ENCODE results near the gene SEC63. TPM values are rescaled to one million over a fixed set of nuclear protein-coding genes. Genes with fewer than 3 reads are reported as not detected.
"Not testable (repeated sequence)": the region's sequence is repeated elsewhere in the genome, so short reads cannot be mapped to it uniquely, and the experiment has no call there.

The SEC63 gene
- total and polyA plus RNA-seq, 4 donors: 20.7 to 69.4 (median 27.4) TPM

DNA sequence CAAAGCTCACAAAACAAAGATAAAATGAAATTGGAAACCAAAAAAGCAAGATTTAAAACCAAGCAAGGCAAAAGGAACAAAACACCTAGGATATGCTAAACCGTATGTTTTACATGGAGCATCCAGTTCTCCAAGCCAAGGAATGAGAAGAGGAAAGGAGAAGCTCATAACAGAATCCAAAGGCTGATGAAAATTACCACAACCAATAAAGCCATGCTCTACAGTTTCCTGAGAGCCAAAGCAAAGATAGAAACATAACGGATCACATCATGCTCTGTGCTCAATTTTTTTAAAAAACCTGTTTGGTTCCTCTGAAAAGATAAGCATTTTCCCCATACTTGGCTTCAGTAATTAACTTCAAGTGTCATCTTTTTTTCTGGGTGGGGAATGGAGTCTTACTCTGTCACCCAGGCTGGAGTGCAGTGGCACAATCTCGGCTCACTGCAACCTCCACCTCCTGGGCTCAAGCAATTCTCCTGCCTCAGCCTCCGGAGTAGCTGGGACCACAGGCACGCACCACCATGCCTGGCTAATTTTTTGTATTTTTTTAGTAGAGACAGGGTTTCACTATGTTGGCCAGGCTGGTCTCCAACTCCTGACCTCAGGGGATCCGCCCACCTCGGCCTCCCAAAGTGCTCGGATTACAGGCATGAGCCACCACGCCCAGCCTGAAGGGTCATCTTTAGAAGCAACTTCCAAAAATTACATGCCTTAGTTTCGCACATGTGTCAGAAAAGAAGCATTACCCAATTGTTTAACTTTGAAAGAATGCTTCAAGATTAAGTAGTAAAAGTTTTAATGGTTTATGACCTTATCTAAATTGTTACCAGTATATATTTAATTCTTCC lies 31.1 kb downstream of the SEC63 start:
- H3K4me1 ChIP-seq (ENCODE audit: control insufficient read depth in 4 of 4, insufficient read depth in 4 of 4, low read length in 3 of 4); H3K9me3 ChIP-seq (ENCODE audit: control insufficient read depth in 4 of 4, low read length in 3 of 4); H3K27me3 ChIP-seq (ENCODE audit: control insufficient read depth in 4 of 4, insufficient read depth in 4 of 4, low read length in 3 of 4); H3K9ac ChIP-seq (ENCODE audit: low read depth in 1 of 2, low read length in 2 of 2); H3K27ac ChIP-seq (ENCODE audit: low read depth in 1 of 2, low read length in 2 of 2); DNase-seq (ENCODE audit: low spot score); H3K4me3 ChIP-seq (ENCODE audit: low read depth in 1 of 3, low read length in 3 of 3); H3K36me3 ChIP-seq (ENCODE audit: control insufficient read depth in 4 of 4, insufficient read depth in 3 of 4, low read depth in 1 of 4, low read length in 3 of 4): not testable (repeated sequence)
- WGBS: 86% methylated on average over 10 of the region's 10 CpGs

DNA sequence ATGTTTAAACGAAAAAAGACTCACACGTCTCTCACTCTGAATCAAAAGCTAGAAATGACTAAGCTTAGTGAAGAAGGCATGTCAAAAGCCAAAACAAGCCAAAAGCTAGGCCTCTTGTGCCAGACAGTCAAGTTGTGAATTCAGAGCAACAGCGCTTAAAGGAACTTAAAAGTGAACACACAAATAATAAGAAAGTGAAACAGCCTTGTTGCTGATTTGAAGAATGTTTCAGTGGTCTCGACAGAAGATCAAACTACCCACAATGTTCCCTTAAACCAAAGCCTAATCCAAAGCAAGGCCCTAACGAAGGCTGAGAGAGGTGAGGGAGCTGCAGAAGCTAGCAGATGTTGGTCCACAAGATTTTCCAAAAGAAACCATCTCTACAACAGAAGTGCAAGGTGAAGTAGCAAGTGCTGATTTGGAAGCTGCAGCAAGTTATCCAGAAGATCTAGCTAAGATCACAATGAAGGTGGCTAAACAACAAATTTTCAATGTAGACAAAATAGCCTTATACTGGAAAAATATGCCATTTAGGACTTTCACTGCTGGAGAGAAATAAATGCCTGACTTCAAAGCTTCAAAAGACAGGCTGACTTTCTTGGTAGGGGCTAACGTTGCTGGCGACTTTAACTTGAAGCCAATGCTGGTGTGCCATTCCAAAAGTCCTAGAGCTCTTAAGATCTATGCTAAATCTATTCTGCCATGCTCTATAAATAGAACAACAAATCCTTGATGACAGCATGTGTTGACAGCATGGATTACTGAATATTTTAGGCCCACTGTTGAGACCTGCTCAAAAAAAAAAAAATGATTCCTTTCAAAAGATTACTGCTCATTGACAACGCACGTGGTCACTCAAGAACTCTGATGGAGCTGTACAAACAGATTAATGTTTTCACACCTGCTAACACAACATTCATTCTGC lies 40.3 kb downstream of the SEC63 start:
- H3K27ac ChIP-seq (ENCODE audit: low read depth in 1 of 2, low read length in 2 of 2): no peak overlapping the region
- WGBS: 97% methylated on average over 9 of the region's 9 CpGs
- peaks cover 5 to 30% (median 24%) of the 10 kb centered on the region in 4 donors for H3K36me3 ChIP-seq (ENCODE audit: control insufficient read depth in 4 of 4, insufficient read depth in 3 of 4, low read depth in 1 of 4, low read length in 3 of 4)
- H3K4me1 ChIP-seq (ENCODE audit: control insufficient read depth in 4 of 4, insufficient read depth in 4 of 4, low read length in 3 of 4): no peaks in the 10 kb centered on the region
- H3K9me3 ChIP-seq (ENCODE audit: control insufficient read depth in 4 of 4, low read length in 3 of 4): no peaks in the 10 kb centered on the region
- H3K9ac ChIP-seq (ENCODE audit: low read depth in 1 of 2, low read length in 2 of 2): no peak overlapping the region
- DNase-seq (ENCODE audit: low spot score): no peak
- H3K4me3 ChIP-seq (ENCODE audit: low read depth in 1 of 3, low read length in 3 of 3): no peak overlapping the region
- no peaks in the 10 kb centered on the region for H3K27me3 ChIP-seq (ENCODE audit: control insufficient read depth in 4 of 4, insufficient read depth in 4 of 4, low read length in 3 of 4)
- TF ChIP-seq FOXA1 (IDR thresholded peaks at IDR 0.05): no peak
- no peak for TF ChIP-seq HNF4A (conservative IDR thresholded peaks at IDR 0.05)
- no peak for TF ChIP-seq JUND (IDR thresholded peaks at IDR 0.05)
- TF ChIP-seq ATF3 (IDR thresholded peaks at IDR 0.05): no peak
- TF ChIP-seq YY1 (IDR thresholded peaks at IDR 0.05): no peak
- TF ChIP-seq EGR1 (IDR thresholded peaks at IDR 0.05; ENCODE audit: low read depth in 2 of 2): no peak
- TF ChIP-seq SP1 (IDR thresholded peaks at IDR 0.05): no peak
- TF ChIP-seq, protein P1, sequence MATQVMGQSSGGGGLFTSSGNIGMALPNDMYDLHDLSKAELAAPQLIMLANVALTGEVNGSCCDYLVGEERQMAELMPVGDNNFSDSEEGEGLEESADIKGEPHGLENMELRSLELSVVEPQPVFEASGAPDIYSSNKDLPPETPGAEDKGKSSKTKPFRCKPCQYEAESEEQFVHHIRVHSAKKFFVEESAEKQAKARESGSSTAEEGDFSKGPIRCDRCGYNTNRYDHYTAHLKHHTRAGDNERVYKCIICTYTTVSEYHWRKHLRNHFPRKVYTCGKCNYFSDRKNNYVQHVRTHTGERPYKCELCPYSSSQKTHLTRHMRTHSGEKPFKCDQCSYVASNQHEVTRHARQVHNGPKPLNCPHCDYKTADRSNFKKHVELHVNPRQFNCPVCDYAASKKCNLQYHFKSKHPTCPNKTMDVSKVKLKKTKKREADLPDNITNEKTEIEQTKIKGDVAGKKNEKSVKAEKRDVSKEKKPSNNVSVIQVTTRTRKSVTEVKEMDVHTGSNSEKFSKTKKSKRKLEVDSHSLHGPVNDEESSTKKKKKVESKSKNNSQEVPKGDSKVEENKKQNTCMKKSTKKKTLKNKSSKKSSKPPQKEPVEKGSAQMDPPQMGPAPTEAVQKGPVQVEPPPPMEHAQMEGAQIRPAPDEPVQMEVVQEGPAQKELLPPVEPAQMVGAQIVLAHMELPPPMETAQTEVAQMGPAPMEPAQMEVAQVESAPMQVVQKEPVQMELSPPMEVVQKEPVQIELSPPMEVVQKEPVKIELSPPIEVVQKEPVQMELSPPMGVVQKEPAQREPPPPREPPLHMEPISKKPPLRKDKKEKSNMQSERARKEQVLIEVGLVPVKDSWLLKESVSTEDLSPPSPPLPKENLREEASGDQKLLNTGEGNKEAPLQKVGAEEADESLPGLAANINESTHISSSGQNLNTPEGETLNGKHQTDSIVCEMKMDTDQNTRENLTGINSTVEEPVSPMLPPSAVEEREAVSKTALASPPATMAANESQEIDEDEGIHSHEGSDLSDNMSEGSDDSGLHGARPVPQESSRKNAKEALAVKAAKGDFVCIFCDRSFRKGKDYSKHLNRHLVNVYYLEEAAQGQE (IDR thresholded peaks at IDR 0.05): no peak
- TF ChIP-seq CTCF (IDR thresholded peaks at IDR 0.05; ENCODE audit: low read depth, low read length, missing input control): no peak
- no peak for TF ChIP-seq GABPA (IDR thresholded peaks at IDR 0.05 in 1 of 2, conservative IDR thresholded peaks at IDR 0.05 in 1 of 2)

DNA sequence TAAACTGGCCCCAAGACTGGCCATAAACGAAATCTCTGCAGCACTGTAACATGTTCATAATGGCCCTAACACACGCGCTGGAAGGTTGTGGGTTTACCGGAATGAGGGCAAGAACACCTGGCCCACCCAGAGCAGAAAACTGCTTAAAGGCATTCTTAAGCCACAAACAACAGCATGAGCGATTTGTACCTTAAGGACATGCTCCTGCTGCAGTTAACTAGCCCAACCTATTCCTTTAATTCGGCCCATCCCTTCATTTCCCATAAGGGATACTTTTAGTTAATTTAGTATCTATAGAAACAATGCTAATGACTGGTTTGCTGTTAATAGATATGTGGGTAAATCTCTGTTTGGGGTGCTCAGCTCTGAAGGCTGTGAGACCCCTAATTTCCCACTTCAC lies 41.0 kb downstream of the SEC63 start:
- 97% methylated on average over 6 of the region's 6 CpGs for WGBS
- not testable (repeated sequence) for DNase-seq (ENCODE audit: low spot score); H3K27me3 ChIP-seq (ENCODE audit: control insufficient read depth in 4 of 4, insufficient read depth in 4 of 4, low read length in 3 of 4); H3K4me3 ChIP-seq (ENCODE audit: low read depth in 1 of 3, low read length in 3 of 3); H3K9me3 ChIP-seq (ENCODE audit: control insufficient read depth in 4 of 4, low read length in 3 of 4); H3K9ac ChIP-seq (ENCODE audit: low read depth in 1 of 2, low read length in 2 of 2); H3K27ac ChIP-seq (ENCODE audit: low read depth in 1 of 2, low read length in 2 of 2); H3K4me1 ChIP-seq (ENCODE audit: control insufficient read depth in 4 of 4, insufficient read depth in 4 of 4, low read length in 3 of 4)
- peaks cover 7 to 35% (median 27%) of the 10 kb centered on the region in 4 donors for H3K36me3 ChIP-seq (ENCODE audit: control insufficient read depth in 4 of 4, insufficient read depth in 3 of 4, low read depth in 1 of 4, low read length in 3 of 4)

Measured in liver (tissue), 9 donors.